Measurements from ENCODE around the gene GUCY1B1.

- TF ChIP-seq, protein P1, sequence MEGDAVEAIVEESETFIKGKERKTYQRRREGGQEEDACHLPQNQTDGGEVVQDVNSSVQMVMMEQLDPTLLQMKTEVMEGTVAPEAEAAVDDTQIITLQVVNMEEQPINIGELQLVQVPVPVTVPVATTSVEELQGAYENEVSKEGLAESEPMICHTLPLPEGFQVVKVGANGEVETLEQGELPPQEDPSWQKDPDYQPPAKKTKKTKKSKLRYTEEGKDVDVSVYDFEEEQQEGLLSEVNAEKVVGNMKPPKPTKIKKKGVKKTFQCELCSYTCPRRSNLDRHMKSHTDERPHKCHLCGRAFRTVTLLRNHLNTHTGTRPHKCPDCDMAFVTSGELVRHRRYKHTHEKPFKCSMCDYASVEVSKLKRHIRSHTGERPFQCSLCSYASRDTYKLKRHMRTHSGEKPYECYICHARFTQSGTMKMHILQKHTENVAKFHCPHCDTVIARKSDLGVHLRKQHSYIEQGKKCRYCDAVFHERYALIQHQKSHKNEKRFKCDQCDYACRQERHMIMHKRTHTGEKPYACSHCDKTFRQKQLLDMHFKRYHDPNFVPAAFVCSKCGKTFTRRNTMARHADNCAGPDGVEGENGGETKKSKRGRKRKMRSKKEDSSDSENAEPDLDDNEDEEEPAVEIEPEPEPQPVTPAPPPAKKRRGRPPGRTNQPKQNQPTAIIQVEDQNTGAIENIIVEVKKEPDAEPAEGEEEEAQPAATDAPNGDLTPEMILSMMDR (IDR thresholded peaks at IDR 0.05; ENCODE audit: borderline replicate concordance, extremely low read depth, low read length, poor library complexity, severe bottlenecking) = no peak
- TF ChIP-seq EZH2 (IDR thresholded peaks at IDR 0.05; ENCODE audit: borderline replicate concordance, low read depth, low read length, severe bottlenecking) = no peak
Observed at GRCh38 chr4:155800685-155801343, 42.0 kb downstream of the GUCY1B1 start.
